Activated gamma-delta T cell (primary cell): ENCODE data around the gene POTEG.
"Not testable (repeated sequence)": the region's sequence is repeated elsewhere in the genome, so short reads cannot be mapped to it uniquely, and the experiment has no call there.

Experiments
- DNase-seq: peaks from one replicate; lab custom pipeline; 2025; lab: John Stamatoyannopoulos, UW
- total RNA-seq, 2 donors: gene quantifications; one replicate each; lab custom pipeline; 2026; lab: John Stamatoyannopoulos, UW

Gene POTEG
- 0 to 0.15 reads per million in 2 donors for total RNA-seq

- not testable (repeated sequence) for DNase-seq
Observed at GRCh38 chr14:19434241-19434640, at the start of gene POTEG. TSS of gene POTEG (minus strand) at chr14:19434341. CDS start at chr14:19434289, 52 bp downstream.

DNA sequence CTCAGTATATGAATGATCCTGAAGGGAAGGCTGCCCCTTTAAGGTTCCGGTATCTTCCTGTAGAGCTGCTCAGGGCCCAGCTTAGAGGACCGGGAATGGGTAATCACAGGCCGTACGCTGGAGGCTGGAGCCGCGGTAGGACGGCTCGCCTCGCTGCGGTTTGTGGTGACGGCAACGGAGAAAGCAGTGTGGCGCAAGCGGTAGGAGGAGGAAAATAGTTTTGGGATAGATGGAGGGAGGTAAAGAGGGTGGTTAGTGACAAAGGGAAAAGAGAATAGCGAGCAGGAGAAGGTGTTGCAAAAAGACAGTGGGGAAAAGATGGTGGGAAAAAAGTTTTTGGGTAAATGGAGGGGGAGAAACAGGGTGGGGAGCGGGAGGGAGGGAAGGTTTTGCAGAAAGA is 48.0 kb upstream of the POTEG start:
- DNase-seq: not testable (repeated sequence)

DNA sequence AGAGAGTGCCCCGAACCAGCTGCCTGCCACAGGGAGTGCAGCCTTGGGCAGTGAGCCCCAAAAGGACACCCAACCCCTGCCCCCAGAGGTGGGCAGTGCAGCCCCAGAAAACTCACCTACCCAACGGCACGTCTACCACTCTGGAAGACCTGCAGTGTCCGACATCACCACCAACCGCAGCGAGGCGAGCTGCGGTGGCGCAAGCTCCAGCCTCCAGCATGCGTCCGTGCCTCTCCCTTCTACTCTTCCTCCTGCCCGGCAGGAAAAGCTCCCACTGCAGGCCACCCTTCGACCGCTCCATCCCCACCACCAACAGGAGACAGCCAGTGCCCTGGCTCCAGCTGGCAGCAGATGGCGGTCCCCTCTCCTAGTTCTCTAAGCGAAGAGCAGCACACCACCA is 47.3 kb upstream of the POTEG start:
- DNase-seq: not testable (repeated sequence)

GRCh38 chr14:19480491-19480890 is 46.4 kb upstream of the POTEG start:
- DNase-seq: not testable (repeated sequence)

DNA sequence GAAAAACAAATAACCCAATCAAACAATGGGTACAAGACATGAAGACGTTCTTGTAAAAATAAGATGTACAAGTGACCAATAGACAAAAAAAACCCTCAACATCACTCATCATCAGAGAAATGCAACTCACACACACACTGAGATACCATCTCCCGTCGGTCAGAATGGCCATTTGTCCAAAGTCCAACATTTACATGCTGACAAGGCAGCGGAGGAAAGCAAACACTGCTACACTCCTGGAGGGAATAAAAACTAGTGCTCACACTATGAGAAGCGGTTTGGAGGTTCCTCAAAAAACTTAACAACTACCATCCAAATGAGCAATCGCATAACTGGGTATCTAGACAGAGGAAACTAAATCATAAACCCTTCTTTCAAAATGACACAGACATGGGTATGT is 11.6 kb upstream of the POTEG start:
- not testable (repeated sequence) for DNase-seq

DNA sequence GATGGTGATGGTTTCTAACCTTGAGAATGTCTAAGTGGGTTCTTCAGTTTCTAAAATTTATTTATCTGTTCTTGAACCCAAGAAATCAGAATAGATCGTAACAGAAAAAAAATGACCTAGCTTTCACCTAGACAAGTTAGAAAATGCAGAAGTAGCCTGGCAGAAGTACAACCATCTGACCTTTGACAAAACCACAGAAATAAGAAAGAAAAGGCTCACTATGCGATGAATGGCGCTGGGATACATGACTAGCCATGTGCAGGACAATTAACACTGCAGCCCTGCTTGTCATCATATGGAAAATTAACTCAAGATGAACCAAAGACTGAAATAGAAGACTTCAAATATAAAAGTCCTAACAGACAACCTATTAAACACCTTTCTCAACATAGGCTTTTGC is 5.7 kb upstream of the POTEG start:
- not testable (repeated sequence) for DNase-seq

DNA sequence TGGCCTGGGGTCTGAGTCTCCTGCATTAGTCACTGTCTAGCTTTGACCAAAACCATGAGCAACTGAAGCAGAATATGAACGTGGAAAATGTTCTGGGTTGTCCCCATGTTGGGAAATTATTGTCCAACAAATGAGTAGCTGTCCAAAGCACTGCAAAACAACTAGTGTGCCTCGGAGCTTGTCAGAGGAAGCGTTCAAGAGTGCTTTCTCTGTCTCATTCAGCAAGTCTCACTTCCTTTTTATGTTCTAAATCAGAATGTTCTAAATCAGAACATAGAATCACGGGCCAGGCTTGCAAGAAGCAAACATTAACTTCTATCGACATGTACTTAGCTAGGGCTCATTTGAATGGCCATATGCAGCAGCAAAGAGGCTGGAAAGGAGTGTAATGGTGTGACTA is 5.1 kb upstream of the POTEG start:
- not testable (repeated sequence) for DNase-seq

DNA sequence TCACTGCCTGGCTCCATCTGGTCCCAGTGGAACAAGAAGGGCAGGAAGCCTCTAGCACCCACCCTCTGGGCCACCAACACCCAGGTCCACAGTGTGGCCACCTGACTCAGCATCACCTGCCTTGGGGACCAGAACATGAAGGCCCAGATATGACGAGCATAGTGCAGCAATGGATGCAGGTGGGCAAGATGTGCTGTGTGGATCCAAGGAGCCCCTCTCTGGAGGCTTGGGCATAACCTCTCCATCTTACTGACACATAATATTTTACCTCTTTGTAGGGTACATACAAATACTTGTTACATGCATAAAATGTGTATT is 2.9 kb upstream of the POTEG start:
- DNase-seq: not testable (repeated sequence)

DNA sequence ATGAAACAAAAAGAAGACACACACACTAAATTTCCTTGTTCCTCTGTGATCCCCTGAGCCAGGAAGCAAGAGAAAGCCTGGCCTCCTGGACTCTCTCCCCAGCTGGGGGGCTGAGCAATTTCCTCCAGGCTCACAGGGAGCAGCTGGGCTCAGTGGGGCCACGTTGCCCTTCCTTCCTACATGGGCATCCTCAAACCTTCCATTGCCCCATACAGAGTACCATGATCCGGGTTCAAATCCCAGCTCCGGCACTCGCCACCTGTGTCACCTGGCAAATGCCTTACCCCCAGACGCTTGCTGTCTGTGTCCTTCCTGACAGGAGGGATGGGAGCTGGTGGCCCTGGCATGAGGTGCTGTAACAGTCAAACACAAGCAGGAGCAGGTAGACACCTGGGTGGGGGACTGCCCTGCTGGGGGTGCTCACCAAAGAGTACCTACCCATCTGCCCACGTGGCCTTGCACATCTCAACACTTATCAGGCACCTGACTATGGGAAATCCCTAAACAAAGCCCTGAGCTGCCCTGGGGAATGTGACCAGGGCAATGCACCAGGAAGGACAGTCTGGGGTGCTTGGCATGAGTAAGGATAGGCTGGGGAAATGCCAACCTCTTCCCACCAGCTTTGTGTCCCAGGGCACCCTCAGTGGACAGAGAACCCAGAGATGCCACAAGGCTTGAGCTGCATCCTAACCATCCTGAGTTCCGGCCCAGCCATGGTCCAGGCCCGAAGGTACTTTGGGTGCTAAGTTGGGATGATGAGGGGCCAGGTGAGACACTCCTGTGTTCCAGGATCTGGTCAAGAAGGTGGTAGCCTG is 2.4 kb upstream of the POTEG start:
- DNase-seq: not testable (repeated sequence)

GRCh38 chr14:19435852-19436251 is 1.7 kb upstream of the POTEG start:
- not testable (repeated sequence) for DNase-seq

- DNase-seq: not testable (repeated sequence)
Observed at GRCh38 chr14:19434891-19435290, 750 bp upstream of the POTEG start.

GRCh38 chr14:19433765-19434164 is 376 bp downstream of the POTEG start:
- DNase-seq: not testable (repeated sequence)

- DNase-seq: not testable (repeated sequence)
Observed at GRCh38 chr14:19408519-19408918, 25.6 kb downstream of the POTEG start.

DNA sequence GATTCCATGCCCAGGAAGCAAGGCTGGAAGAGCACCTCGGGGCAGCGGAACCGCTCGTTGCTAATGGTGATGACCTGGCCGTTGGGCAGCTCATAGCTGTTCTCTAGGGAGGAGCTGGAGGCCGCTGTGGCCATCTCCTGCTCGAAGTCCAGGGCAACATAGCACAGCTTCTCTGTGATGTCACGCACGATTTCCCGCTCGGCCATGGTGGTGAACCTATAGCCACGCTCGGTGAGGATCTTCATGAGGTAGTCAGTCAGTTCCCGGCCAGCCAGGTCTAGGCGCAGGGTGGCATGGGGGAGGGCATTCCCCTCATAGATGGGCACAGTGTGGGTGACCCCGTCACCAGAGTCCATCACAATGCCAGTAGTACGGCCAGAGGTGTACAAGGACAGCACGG is 32.0 kb downstream of the POTEG start:
- DNase-seq: not testable (repeated sequence)

- DNase-seq: not testable (repeated sequence)
Observed at GRCh38 chr14:19394727-19395126, 39.4 kb downstream of the POTEG start.

DNA sequence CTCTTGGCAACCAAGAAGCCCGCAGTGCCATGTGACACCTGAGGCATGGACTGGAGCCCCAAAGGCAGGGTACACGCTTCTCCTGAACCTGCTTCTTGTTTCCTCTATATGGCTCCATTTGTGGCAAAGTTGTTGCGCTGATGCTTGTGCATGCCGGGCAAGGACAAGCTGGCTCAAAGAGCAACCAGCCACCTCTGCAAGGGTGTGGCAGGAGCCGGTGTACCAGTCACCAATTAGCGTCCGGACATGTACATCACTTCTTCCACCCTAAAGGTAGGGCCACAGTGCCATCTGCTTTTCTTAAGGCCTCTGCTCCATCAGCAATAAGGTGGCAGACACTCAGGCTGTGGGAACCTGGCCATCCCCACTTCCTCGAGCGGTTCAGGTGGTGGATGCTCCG is 43.9 kb downstream of the POTEG start:
- not testable (repeated sequence) for DNase-seq

DNA sequence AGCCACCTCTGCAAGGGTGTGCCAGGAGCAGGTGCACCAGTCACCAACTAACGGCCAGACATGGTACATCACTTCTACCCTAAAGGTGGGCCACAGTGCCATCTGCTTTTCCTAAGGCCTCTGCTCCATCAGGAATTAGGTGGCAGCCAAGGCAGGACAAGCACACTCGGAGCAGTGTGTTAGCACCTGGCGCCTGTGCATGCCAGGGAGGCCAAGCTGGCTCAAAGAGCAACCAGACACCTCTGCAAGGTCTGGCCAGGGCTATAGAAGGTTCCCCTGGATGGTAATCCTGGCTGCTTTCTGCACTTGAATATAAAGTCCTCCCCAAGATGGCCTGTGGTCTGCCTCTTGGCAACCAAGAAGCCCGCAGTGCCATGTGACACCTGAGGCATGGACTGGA is 45.4 kb downstream of the POTEG start:
- not testable (repeated sequence) for DNase-seq

DNA sequence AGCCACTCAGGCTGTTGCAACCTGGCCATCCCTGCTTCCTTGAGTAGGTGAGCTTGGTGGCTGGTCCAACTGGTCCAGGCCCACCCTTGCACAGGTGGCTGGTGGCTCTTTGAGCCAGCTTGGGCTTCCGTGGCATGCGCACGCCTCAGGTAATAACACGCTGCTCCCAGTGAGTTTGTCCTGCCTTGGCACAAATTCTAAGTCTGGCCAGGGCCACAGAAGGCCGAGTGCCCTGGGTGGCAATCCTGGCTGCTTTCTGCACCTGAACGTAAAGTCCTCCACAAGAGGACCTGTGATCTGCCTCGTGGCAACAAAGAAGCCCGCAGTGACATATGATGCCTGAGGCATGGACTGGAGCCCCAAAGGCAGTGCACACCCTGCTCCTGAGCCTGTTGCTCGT is 47.1 kb downstream of the POTEG start:
- DNase-seq: not testable (repeated sequence)

- not testable (repeated sequence) for DNase-seq
Observed at GRCh38 chr14:19386309-19386708, 47.8 kb downstream of the POTEG start.

GRCh38 chr14:19384088-19384781 is 49.9 kb downstream of the POTEG start:
- DNase-seq: not testable (repeated sequence)

GRCh38 chr14:19383008-19383584 is 51.0 kb downstream of the POTEG start:
- DNase-seq: not testable (repeated sequence)

DNA sequence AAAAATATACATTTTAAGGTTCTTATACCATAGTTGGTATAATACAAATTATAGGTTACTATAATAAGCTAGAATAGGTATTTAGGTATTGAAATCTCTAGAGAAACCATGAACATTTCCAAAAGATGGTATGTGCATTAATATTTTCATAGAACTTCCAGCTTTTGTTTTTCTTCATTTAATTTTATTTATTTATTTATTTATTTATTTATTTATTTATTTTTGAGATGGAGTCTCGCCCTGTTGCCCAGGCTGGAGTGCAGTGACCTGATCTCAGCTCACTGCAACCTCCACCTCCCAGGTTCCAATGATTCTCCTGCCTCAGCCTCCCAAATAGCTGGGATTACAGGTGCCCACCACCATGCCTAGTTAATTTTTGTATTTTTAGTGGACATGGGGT is 54.0 kb downstream of the POTEG start:
- DNase-seq: not testable (repeated sequence)

DNA sequence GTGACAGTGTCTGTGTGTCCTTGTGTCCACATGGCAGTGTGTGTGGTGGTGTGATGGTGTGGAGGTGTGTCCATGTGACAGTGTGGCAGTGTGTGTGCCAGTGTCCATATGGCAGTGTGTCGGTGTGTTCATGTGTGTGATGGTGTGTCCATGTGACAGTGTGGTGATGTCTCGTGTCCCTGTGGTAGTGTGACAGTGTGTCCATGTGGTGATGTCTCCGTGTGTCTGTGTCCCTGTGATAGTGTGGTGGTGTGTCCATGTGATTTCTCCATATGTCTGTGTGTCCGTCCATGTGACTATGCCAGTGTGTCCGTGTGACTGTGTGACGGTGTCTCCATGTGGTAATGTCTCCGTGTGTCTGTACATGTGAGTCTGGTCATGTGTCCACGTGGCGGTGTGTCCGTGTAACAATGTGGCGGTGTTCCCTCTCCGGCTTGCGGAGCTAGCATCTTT is 59.7 kb downstream of the POTEG start:
- DNase-seq: not testable (repeated sequence)
